Measurements from ENCODE around the gene ADIG. TPM values are rescaled to one million over a fixed set of nuclear protein-coding genes. Genes with fewer than 3 reads are reported as not detected.

The ADIG gene
- total and polyA plus RNA-seq, 2 of the 8 experiments (the other 6 are each of a cell fraction or from before 2014, with no cell fraction given): not detected

DNA sequence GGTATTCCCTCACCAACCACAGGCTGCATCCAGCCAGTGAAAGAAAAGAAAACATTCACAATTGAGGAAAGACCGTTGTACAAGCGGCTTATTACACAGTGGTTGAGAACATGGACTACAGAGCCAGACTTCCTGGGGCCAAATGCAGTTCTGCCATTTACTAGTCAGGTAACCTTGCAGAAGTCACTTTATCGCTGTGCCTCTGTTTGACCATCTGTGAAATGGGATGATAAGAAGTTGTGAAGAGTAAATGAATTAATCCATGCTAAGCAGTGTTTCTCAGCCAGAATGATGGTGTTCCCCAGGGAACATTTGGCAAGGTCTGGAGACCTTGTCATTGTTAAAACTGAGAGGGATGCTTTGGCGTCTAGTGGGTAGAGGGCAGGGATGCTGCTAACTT lies 35.5 kb downstream of the ADIG start:
- no peak overlapping the region for H3K9ac ChIP-seq (replicated peaks in 1 of 4; ENCODE audit: extremely low read depth in 1 of 4, low read depth in 3 of 4, low read length in 3 of 4)
- H2AK5ac ChIP-seq (ENCODE audit: low read depth, low read length): no peak overlapping the region
- H4K5ac ChIP-seq (ENCODE audit: insufficient read length, low read depth, low read length): no peak overlapping the region
- no peak overlapping the region for H3K4me2 ChIP-seq (ENCODE audit: insufficient read depth in 1 of 2, low read depth in 2 of 2, low read length in 2 of 2)
- H4K91ac ChIP-seq (replicated peaks; ENCODE audit: insufficient read length, low read length): no peak overlapping the region
- no peak overlapping the region for H3K56ac ChIP-seq (replicated peaks; ENCODE audit: insufficient read length, low read depth, low read length)
- H2BK15ac ChIP-seq (ENCODE audit: low read length): no peak overlapping the region
- no peak overlapping the region for H3K18ac ChIP-seq (ENCODE audit: extremely low read depth, low read length)
- WGBS, 2 experiments (ENCODE audit: extremely low coverage in 1 of 2, insufficient coverage in 1 of 2, insufficient read length in 1 of 2, insufficient replicate concordance in 2 of 2, low coverage in 1 of 2, low lambda C conversion rate in 2 of 2, missing lambda C conversion rate in 1 of 2): 88% methylated on average over 4 of the region's 4 CpGs; no CpG with 5 or more reads in 1 of the 2 experiments
- DNase-seq (ENCODE audit: low read depth in 1 of 2, low spot score in 2 of 2) (no peak), FAIRE-seq (no peak)
- H3K79me2 ChIP-seq (ENCODE audit: control insufficient read depth in 1 of 2, insufficient read depth in 2 of 2, low read length in 2 of 2): no peaks in the 10 kb centered on the region
- no peak overlapping the region for H3K4ac ChIP-seq (replicated peaks; ENCODE audit: insufficient read length, low read depth, low read length)
- ChIA-PET POLR2A (ENCODE audit: partially characterized antibody) (interaction anchor here (0.8 kb wide), 1 partner anchor 10 kb away, joined by 3 read pairs; no protein-coding TSS in a partner anchor), CTCF (ENCODE audit: partially characterized antibody) (interaction anchor here (0.6 to 1.5 kb wide), 3 partner anchors 28 to 265 kb away, joined by 3 read pairs; no protein-coding TSS in a partner anchor)
- no peak overlapping the region for H4K8ac ChIP-seq (ENCODE audit: extremely low read depth, insufficient read depth, low read length)
- H3K23ac ChIP-seq (ENCODE audit: insufficient read length): no peak overlapping the region
- no peaks in the 10 kb centered on the region for H4K20me1 ChIP-seq (replicated peaks in 1 of 2; ENCODE audit: control insufficient read depth in 1 of 2, insufficient read depth in 2 of 2, low read length in 2 of 2)
- no peaks in the 10 kb centered on the region for H3K36me3 ChIP-seq (ENCODE audit: control insufficient read depth in 2 of 4, insufficient read depth in 4 of 4, low read length in 3 of 4)
- H2BK120ac ChIP-seq (replicated peaks; ENCODE audit: low read depth, low read length): no peak overlapping the region
- no peak overlapping the region for H2AFZ ChIP-seq (ENCODE audit: low read length)
- H3K4me3 ChIP-seq (ENCODE audit: extremely low read depth in 1 of 4, insufficient read depth in 2 of 4, low read depth in 3 of 4, low read length in 4 of 4): no peak overlapping the region
- H3K9me3 ChIP-seq (ENCODE audit: insufficient read depth in 2 of 2, low read depth in 1 of 2, low read length in 1 of 2): no peaks in the 10 kb centered on the region
- H3K27ac ChIP-seq (ENCODE audit: low read depth, low read length): no peak overlapping the region
- H3K79me1 ChIP-seq (ENCODE audit: low read depth, low read length): no peaks in the 10 kb centered on the region
- no peak overlapping the region for H2BK12ac ChIP-seq (ENCODE audit: low read depth, low read length)
- no peak overlapping the region for H2BK20ac ChIP-seq (ENCODE audit: low read length)
- no peaks in the 10 kb centered on the region for H3K23me2 ChIP-seq (ENCODE audit: low read depth, low read length)
- H3K14ac ChIP-seq (ENCODE audit: insufficient read length): no peak overlapping the region
- peaks cover 0 to 11% (median 8%) of the 10 kb centered on the region in 4 experiments; a peak in 5 of 7 replicates for H3K4me1 ChIP-seq (replicated peaks in 1 of 4; ENCODE audit: control insufficient read depth in 3 of 4, insufficient read depth in 4 of 4, low read length in 3 of 4)
- no peaks in the 10 kb centered on the region; a peak in 1 of 7 replicates for H3K27me3 ChIP-seq (replicated peaks in 1 of 4; ENCODE audit: control insufficient read depth in 3 of 4, extremely low read depth in 1 of 4, insufficient read depth in 3 of 4, low read length in 3 of 4)
- H2BK5ac ChIP-seq (ENCODE audit: low read depth, low read length): no peak overlapping the region
- no peak for TF ChIP-seq RAD21 (IDR thresholded peaks at IDR 0.05 in 1 of 2, conservative IDR thresholded peaks at IDR 0.05 in 1 of 2; ENCODE audit: low read depth in 2 of 2, low read length in 2 of 2)
- TF ChIP-seq GTF2F1 (IDR thresholded peaks at IDR 0.05; ENCODE audit: borderline replicate concordance, low read depth, low read length): no peak
- no peak for TF ChIP-seq SIRT6 (IDR thresholded peaks at IDR 0.05; ENCODE audit: low read length)
- TF ChIP-seq KDM1A (IDR thresholded peaks at IDR 0.05; ENCODE audit: borderline replicate concordance, low read length): no peak
- TF ChIP-seq HDAC2 (IDR thresholded peaks at IDR 0.05; ENCODE audit: borderline replicate concordance in 1 of 2, low read depth in 2 of 2, low read length in 2 of 2): no peak
- TF ChIP-seq, protein P1, sequence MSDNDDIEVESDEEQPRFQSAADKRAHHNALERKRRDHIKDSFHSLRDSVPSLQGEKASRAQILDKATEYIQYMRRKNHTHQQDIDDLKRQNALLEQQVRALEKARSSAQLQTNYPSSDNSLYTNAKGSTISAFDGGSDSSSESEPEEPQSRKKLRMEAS (IDR thresholded peaks at IDR 0.05): no peak
- TF ChIP-seq JUN (IDR thresholded peaks at IDR 0.05; ENCODE audit: low read depth, low read length): no peak
